ENCODE data around the gene MPDZ. TPM values are rescaled to one million over a fixed set of nuclear protein-coding genes. Genes with fewer than 3 reads are reported as not detected.

Gene MPDZ
- polyA plus RNA-seq, 2 donors = 2.9 to 3.2 TPM

GRCh38 chr9:13149454-13149853 lies 130.0 kb downstream of the MPDZ start:
- Histone ChIP-seq H3K27ac (ENCODE audit: low read depth in 2 of 2, low read length in 1 of 2) (no peak overlapping the region), H3K36me3 (ENCODE audit: control insufficient read depth in 2 of 2, insufficient read depth in 2 of 2, low read length in 1 of 2) (no peaks in the 10 kb centered on the region), H3K4me3 (ENCODE audit: low read depth in 1 of 2, low read length in 2 of 2) (no peak overlapping the region), H3K4me1 (ENCODE audit: control insufficient read depth in 2 of 2, insufficient read depth in 2 of 2, low read length in 1 of 2) (no peaks in the 10 kb centered on the region), H3K9me3 (ENCODE audit: control insufficient read depth in 2 of 2, insufficient read depth in 1 of 2, low read depth in 1 of 2, low read length in 1 of 2) (no peaks in the 10 kb centered on the region), H3K27me3 (ENCODE audit: control insufficient read depth in 1 of 2, insufficient read depth in 2 of 2, low read length in 2 of 2) (no peaks in the 10 kb centered on the region)

DNA sequence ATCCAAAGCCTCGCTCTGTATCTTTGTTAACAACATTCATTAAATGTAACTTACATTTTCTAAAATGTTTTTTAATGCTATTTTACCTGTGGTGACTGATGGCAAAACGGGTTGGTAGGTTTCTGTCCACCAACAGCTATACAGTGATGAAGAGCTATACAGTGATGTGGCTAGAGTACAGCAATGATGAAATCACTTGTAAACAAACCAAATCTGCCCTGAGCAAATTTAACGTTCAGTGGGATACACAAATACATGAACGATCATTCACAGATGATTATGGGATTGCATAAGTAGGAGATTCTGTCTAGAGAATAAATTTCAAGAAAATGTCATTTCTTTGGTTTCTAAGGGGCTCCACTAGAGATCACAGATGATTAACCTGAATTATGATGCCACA lies 132.7 kb downstream of the MPDZ start:
- Histone ChIP-seq H3K4me1 (ENCODE audit: control insufficient read depth in 2 of 2, insufficient read depth in 2 of 2, low read length in 1 of 2) (no peaks in the 10 kb centered on the region), H3K4me3 (ENCODE audit: low read depth in 1 of 2, low read length in 2 of 2) (no peak overlapping the region), H3K27me3 (ENCODE audit: control insufficient read depth in 1 of 2, insufficient read depth in 2 of 2, low read length in 2 of 2) (no peaks in the 10 kb centered on the region), H3K27ac (ENCODE audit: low read depth in 2 of 2, low read length in 1 of 2) (no peak overlapping the region), H3K36me3 (ENCODE audit: control insufficient read depth in 2 of 2, insufficient read depth in 2 of 2, low read length in 1 of 2) (no peaks in the 10 kb centered on the region), H3K9me3 (ENCODE audit: control insufficient read depth in 2 of 2, insufficient read depth in 1 of 2, low read depth in 1 of 2, low read length in 1 of 2) (no peaks in the 10 kb centered on the region)
- WGBS, 2 donors = 51 to 59% methylated on average over 4 of the region's 4 CpGs

DNA sequence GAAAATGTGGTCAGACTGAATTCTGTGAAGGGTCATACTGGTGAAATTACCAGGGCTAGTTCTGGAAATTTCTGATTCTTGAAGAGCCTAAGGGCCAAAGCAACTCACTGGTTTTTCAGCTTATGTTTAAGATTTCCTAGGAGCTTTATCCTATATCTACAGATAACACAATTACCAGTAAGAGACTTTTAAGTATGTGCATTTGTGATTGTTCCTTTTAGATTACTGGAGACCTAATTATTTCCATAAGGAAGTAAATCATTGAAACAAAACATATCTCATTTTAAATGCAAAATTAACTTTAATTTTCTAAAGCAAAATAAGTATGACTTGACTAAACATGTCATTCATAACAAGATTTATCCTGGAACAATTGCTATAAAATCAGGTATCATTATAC lies 134.2 kb downstream of the MPDZ start:
- H3K27me3 ChIP-seq (ENCODE audit: control insufficient read depth in 1 of 2, insufficient read depth in 2 of 2, low read length in 2 of 2) = no peaks in the 10 kb centered on the region
- no peak overlapping the region for H3K27ac ChIP-seq (ENCODE audit: low read depth in 2 of 2, low read length in 1 of 2)
- H3K9me3 ChIP-seq (ENCODE audit: control insufficient read depth in 2 of 2, insufficient read depth in 1 of 2, low read depth in 1 of 2, low read length in 1 of 2) = no peaks in the 10 kb centered on the region
- no peaks in the 10 kb centered on the region for H3K36me3 ChIP-seq (ENCODE audit: control insufficient read depth in 2 of 2, insufficient read depth in 2 of 2, low read length in 1 of 2)
- H3K4me1 ChIP-seq (ENCODE audit: control insufficient read depth in 2 of 2, insufficient read depth in 2 of 2, low read length in 1 of 2) = no peaks in the 10 kb centered on the region
- H3K4me3 ChIP-seq (ENCODE audit: low read depth in 1 of 2, low read length in 2 of 2) = no peak overlapping the region

GRCh38 chr9:13144166-13144775 lies 135.2 kb downstream of the MPDZ start:
- Histone ChIP-seq H3K9me3 (ENCODE audit: control insufficient read depth in 2 of 2, insufficient read depth in 1 of 2, low read depth in 1 of 2, low read length in 1 of 2) (no peaks in the 10 kb centered on the region), H3K36me3 (ENCODE audit: control insufficient read depth in 2 of 2, insufficient read depth in 2 of 2, low read length in 1 of 2) (no peaks in the 10 kb centered on the region), H3K27me3 (ENCODE audit: control insufficient read depth in 1 of 2, insufficient read depth in 2 of 2, low read length in 2 of 2) (no peaks in the 10 kb centered on the region), H3K4me3 (ENCODE audit: low read depth in 1 of 2, low read length in 2 of 2) (no peak overlapping the region), H3K27ac (ENCODE audit: low read depth in 2 of 2, low read length in 1 of 2) (no peak overlapping the region), H3K4me1 (ENCODE audit: control insufficient read depth in 2 of 2, insufficient read depth in 2 of 2, low read length in 1 of 2) (no peaks in the 10 kb centered on the region)
- 66 to 76% methylated on average over 2 of the region's 2 CpGs for WGBS, 2 donors

GRCh38 chr9:13143281-13143680 lies 136.2 kb downstream of the MPDZ start:
- Histone ChIP-seq H3K36me3 (ENCODE audit: control insufficient read depth in 2 of 2, insufficient read depth in 2 of 2, low read length in 1 of 2) (no peaks in the 10 kb centered on the region), H3K4me3 (ENCODE audit: low read depth in 1 of 2, low read length in 2 of 2) (no peak overlapping the region), H3K9me3 (ENCODE audit: control insufficient read depth in 2 of 2, insufficient read depth in 1 of 2, low read depth in 1 of 2, low read length in 1 of 2) (no peaks in the 10 kb centered on the region), H3K27ac (ENCODE audit: low read depth in 2 of 2, low read length in 1 of 2) (no peak overlapping the region), H3K27me3 (ENCODE audit: control insufficient read depth in 1 of 2, insufficient read depth in 2 of 2, low read length in 2 of 2) (no peaks in the 10 kb centered on the region), H3K4me1 (ENCODE audit: control insufficient read depth in 2 of 2, insufficient read depth in 2 of 2, low read length in 1 of 2) (no peaks in the 10 kb centered on the region)
- 84 to 88% methylated on average over 5 of the region's 5 CpGs for whole genome bisulfite sequencing, 2 donors

- 92 to 94% methylated on average over 3 of the region's 3 CpGs for WGBS, 2 donors
- Histone ChIP-seq H3K27me3 (ENCODE audit: control insufficient read depth in 1 of 2, insufficient read depth in 2 of 2, low read length in 2 of 2) (no peaks in the 10 kb centered on the region), H3K4me3 (ENCODE audit: low read depth in 1 of 2, low read length in 2 of 2) (no peak overlapping the region), H3K9me3 (ENCODE audit: control insufficient read depth in 2 of 2, insufficient read depth in 1 of 2, low read depth in 1 of 2, low read length in 1 of 2) (no peaks in the 10 kb centered on the region), H3K27ac (ENCODE audit: low read depth in 2 of 2, low read length in 1 of 2) (no peak overlapping the region), H3K4me1 (ENCODE audit: control insufficient read depth in 2 of 2, insufficient read depth in 2 of 2, low read length in 1 of 2) (no peaks in the 10 kb centered on the region), H3K36me3 (ENCODE audit: control insufficient read depth in 2 of 2, insufficient read depth in 2 of 2, low read length in 1 of 2) (no peaks in the 10 kb centered on the region)
These were observed 136.7 kb downstream of the MPDZ start for GRCh38 chr9:13142776-13143175.

DNA sequence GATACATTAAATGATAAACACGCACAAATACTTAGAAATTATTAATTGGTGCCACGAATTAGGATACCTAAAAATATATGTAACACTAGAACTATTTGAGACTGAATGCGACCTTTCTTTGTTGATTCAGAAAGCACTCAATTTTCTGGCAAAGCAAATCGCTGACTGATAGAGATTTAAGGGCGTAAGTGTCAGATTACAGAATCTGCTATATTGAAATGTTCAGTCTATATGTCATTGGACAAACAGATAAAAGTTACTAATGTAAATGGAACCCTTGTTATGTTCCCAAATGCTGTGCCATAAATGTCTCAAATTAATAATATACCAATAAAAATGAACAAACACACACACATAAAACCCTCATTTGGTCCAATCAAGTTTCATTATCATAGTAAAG lies 137.9 kb downstream of the MPDZ start:
- Histone ChIP-seq H3K4me1 (ENCODE audit: control insufficient read depth in 2 of 2, insufficient read depth in 2 of 2, low read length in 1 of 2) (no peaks in the 10 kb centered on the region), H3K36me3 (ENCODE audit: control insufficient read depth in 2 of 2, insufficient read depth in 2 of 2, low read length in 1 of 2) (no peaks in the 10 kb centered on the region), H3K9me3 (ENCODE audit: control insufficient read depth in 2 of 2, insufficient read depth in 1 of 2, low read depth in 1 of 2, low read length in 1 of 2) (no peaks in the 10 kb centered on the region), H3K4me3 (ENCODE audit: low read depth in 1 of 2, low read length in 2 of 2) (no peak overlapping the region), H3K27ac (ENCODE audit: low read depth in 2 of 2, low read length in 1 of 2) (no peak overlapping the region), H3K27me3 (ENCODE audit: control insufficient read depth in 1 of 2, insufficient read depth in 2 of 2, low read length in 2 of 2) (no peaks in the 10 kb centered on the region)
- WGBS, 2 donors = 71 to 75% methylated on average over 5 of the region's 5 CpGs

- WGBS, 2 donors = 82 to 87% methylated on average over 5 of the region's 5 CpGs
- H3K36me3 ChIP-seq (ENCODE audit: control insufficient read depth in 2 of 2, insufficient read depth in 2 of 2, low read length in 1 of 2) = no peaks in the 10 kb centered on the region
- H3K27me3 ChIP-seq (ENCODE audit: control insufficient read depth in 1 of 2, insufficient read depth in 2 of 2, low read length in 2 of 2) = no peaks in the 10 kb centered on the region
- no peaks in the 10 kb centered on the region for H3K9me3 ChIP-seq (ENCODE audit: control insufficient read depth in 2 of 2, insufficient read depth in 1 of 2, low read depth in 1 of 2, low read length in 1 of 2)
- no peak overlapping the region for H3K4me3 ChIP-seq (ENCODE audit: low read depth in 1 of 2, low read length in 2 of 2)
- no peak overlapping the region for H3K27ac ChIP-seq (ENCODE audit: low read depth in 2 of 2, low read length in 1 of 2)
- H3K4me1 ChIP-seq (ENCODE audit: control insufficient read depth in 2 of 2, insufficient read depth in 2 of 2, low read length in 1 of 2) = no peaks in the 10 kb centered on the region
These were observed 138.5 kb downstream of the MPDZ start for GRCh38 chr9:13140843-13141592.

- no peak overlapping the region for H3K4me3 ChIP-seq (ENCODE audit: low read depth in 1 of 2, low read length in 2 of 2)
- no peaks in the 10 kb centered on the region for H3K27me3 ChIP-seq (ENCODE audit: control insufficient read depth in 1 of 2, insufficient read depth in 2 of 2, low read length in 2 of 2)
- H3K36me3 ChIP-seq (ENCODE audit: control insufficient read depth in 2 of 2, insufficient read depth in 2 of 2, low read length in 1 of 2) = no peaks in the 10 kb centered on the region
- no peaks in the 10 kb centered on the region for H3K9me3 ChIP-seq (ENCODE audit: control insufficient read depth in 2 of 2, insufficient read depth in 1 of 2, low read depth in 1 of 2, low read length in 1 of 2)
- 31 to 42% methylated on average over 2 of the region's 2 CpGs for WGBS, 2 donors
- H3K27ac ChIP-seq (ENCODE audit: low read depth in 2 of 2, low read length in 1 of 2) = no peak overlapping the region
- H3K4me1 ChIP-seq (ENCODE audit: control insufficient read depth in 2 of 2, insufficient read depth in 2 of 2, low read length in 1 of 2) = no peaks in the 10 kb centered on the region
These were observed 139.8 kb downstream of the MPDZ start for GRCh38 chr9:13139641-13140171.

DNA sequence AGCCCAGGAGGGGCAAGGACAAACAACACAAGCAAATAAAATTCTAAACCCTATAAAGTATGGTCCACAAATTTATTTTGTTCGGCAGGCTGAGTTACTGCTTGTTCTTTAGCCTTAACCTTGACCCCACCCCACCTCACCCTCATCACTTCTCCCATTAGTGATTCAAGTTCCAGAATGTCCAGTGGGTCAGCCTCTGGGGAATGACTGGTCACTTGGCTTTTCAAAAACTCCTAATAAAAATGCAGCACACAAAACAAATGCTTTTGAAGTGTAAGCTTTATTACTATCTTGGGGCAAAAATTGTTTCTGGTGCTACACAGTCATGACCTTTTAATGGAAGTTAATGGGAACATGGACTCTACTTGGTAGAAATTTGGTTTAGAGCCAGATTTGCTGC lies 142.1 kb downstream of the MPDZ start:
- H3K27me3 ChIP-seq (ENCODE audit: control insufficient read depth in 1 of 2, insufficient read depth in 2 of 2, low read length in 2 of 2) = no peaks in the 10 kb centered on the region
- no peak overlapping the region for H3K4me3 ChIP-seq (ENCODE audit: low read depth in 1 of 2, low read length in 2 of 2)
- no peaks in the 10 kb centered on the region for H3K36me3 ChIP-seq (ENCODE audit: control insufficient read depth in 2 of 2, insufficient read depth in 2 of 2, low read length in 1 of 2)
- no peaks in the 10 kb centered on the region for H3K4me1 ChIP-seq (ENCODE audit: control insufficient read depth in 2 of 2, insufficient read depth in 2 of 2, low read length in 1 of 2)
- no peaks in the 10 kb centered on the region for H3K9me3 ChIP-seq (ENCODE audit: control insufficient read depth in 2 of 2, insufficient read depth in 1 of 2, low read depth in 1 of 2, low read length in 1 of 2)
- no peak overlapping the region for H3K27ac ChIP-seq (ENCODE audit: low read depth in 2 of 2, low read length in 1 of 2)
- WGBS, 2 donors = 74 to 79% methylated on average over 1 of the region's 1 CpG

All from esophagus (tissue), 2 donors.